ENCODE results near the gene CLSTN1.

The CLSTN1 gene

GRCh38 chr1:9722378-9722749, 101.4 kb downstream of the CLSTN1 start:
- Histone ChIP-seq H3K27ac (no peak overlapping the region), H3K36me3 (ENCODE audit: control insufficient read depth, insufficient read depth, low read length) (no peaks in the 10 kb centered on the region)

DNA sequence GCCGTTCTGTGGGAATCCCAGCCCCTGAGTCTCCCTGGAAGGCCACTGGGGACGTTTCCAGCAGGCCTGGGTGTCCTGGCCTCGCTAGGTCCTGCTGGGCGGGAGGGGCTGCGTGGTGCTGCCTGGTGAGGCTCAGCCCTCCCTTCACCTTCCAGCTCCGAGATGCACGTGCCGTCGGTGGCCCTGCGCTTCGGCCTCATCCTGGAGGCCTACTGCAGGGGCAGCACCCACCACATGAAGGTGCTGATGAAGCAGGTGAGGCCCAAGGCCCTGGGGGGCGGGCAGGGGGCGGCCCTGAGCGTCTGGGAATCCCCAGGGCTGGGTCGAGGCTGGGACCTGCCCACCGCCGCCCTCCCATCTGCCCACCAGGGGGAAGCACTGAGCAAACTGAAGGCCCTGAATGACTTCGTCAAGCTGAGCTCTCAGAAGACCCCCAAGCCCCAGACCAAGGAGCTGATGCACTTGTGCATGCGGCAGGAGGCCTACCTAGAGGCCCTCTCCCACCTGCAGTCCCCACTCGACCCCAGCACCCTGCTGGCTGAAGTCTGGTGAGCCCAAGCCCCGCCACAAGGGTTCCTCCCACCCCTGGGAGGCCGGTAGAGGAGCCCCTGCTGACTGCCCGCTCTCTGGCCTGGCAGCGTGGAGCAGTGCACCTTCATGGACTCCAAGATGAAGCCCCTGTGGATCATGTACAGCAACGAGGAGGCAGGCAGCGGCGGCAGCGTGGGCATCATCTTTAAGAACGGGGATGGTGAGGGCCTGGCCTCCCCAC, 102.0 kb downstream of the CLSTN1 start:
- no peak overlapping the region for H2AFZ ChIP-seq
- no peaks in the 10 kb centered on the region for H3K9me3 ChIP-seq (ENCODE audit: control insufficient read depth, low read length)
- no peak overlapping the region for H3K9ac ChIP-seq
- no peak overlapping the region for H3K4me2 ChIP-seq (ENCODE audit: low read length)
- no peaks in the 10 kb centered on the region for H3K36me3 ChIP-seq (ENCODE audit: control insufficient read depth, insufficient read depth, low read length)
- H3K79me2 ChIP-seq: no peaks in the 10 kb centered on the region
- no peak overlapping the region for H3K27ac ChIP-seq
- H3K27me3 ChIP-seq (ENCODE audit: control insufficient read depth, insufficient read depth, low read length): no peaks in the 10 kb centered on the region
- H3K4me3 ChIP-seq (ENCODE audit: low read depth, low read length): no peak overlapping the region
- H3K4me1 ChIP-seq: no peaks in the 10 kb centered on the region
- TF ChIP-seq, protein P1, sequence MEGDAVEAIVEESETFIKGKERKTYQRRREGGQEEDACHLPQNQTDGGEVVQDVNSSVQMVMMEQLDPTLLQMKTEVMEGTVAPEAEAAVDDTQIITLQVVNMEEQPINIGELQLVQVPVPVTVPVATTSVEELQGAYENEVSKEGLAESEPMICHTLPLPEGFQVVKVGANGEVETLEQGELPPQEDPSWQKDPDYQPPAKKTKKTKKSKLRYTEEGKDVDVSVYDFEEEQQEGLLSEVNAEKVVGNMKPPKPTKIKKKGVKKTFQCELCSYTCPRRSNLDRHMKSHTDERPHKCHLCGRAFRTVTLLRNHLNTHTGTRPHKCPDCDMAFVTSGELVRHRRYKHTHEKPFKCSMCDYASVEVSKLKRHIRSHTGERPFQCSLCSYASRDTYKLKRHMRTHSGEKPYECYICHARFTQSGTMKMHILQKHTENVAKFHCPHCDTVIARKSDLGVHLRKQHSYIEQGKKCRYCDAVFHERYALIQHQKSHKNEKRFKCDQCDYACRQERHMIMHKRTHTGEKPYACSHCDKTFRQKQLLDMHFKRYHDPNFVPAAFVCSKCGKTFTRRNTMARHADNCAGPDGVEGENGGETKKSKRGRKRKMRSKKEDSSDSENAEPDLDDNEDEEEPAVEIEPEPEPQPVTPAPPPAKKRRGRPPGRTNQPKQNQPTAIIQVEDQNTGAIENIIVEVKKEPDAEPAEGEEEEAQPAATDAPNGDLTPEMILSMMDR (IDR thresholded peaks at IDR 0.05): peak; percentile 23

More at GRCh38 chr1:9722378-9722749, 101.4 kb downstream of the CLSTN1 start:
- no peaks in the 10 kb centered on the region for H3K79me2 ChIP-seq
- H3K4me3 ChIP-seq (ENCODE audit: low read depth, low read length): no peak overlapping the region
- TF ChIP-seq, protein P1 (IDR thresholded peaks at IDR 0.05): no peak
- no peak overlapping the region for H3K4me2 ChIP-seq (ENCODE audit: low read length)
- H3K9me3 ChIP-seq (ENCODE audit: control insufficient read depth, low read length): no peaks in the 10 kb centered on the region
- no peaks in the 10 kb centered on the region for H3K4me1 ChIP-seq
- no peak overlapping the region for H2AFZ ChIP-seq
- H3K27me3 ChIP-seq (ENCODE audit: control insufficient read depth, insufficient read depth, low read length): no peaks in the 10 kb centered on the region
- no peak overlapping the region for H3K9ac ChIP-seq

GRCh38 chr1:9720785-9721605, 102.8 kb downstream of the CLSTN1 start:
- no peaks in the 10 kb centered on the region for H3K79me2 ChIP-seq
- TF ChIP-seq, protein P1 (IDR thresholded peaks at IDR 0.05): no peak
- H2AFZ ChIP-seq: no peak overlapping the region
- H3K27me3 ChIP-seq (ENCODE audit: control insufficient read depth, insufficient read depth, low read length): no peaks in the 10 kb centered on the region
- H3K9ac ChIP-seq: no peak overlapping the region
- no peak overlapping the region for H3K27ac ChIP-seq
- H3K4me2 ChIP-seq (ENCODE audit: low read length): no peak overlapping the region
- no peaks in the 10 kb centered on the region for H3K9me3 ChIP-seq (ENCODE audit: control insufficient read depth, low read length)
- no peak overlapping the region for H3K4me3 ChIP-seq (ENCODE audit: low read depth, low read length)
- H3K36me3 ChIP-seq (ENCODE audit: control insufficient read depth, insufficient read depth, low read length): no peaks in the 10 kb centered on the region
- no peaks in the 10 kb centered on the region for H3K4me1 ChIP-seq

GRCh38 chr1:9719978-9720722, 103.6 kb downstream of the CLSTN1 start:
- H3K4me3 ChIP-seq (ENCODE audit: low read depth, low read length): no peak overlapping the region
- no peak overlapping the region for H3K4me2 ChIP-seq (ENCODE audit: low read length)
- no peaks in the 10 kb centered on the region for H3K36me3 ChIP-seq (ENCODE audit: control insufficient read depth, insufficient read depth, low read length)
- H3K27me3 ChIP-seq (ENCODE audit: control insufficient read depth, insufficient read depth, low read length): no peaks in the 10 kb centered on the region
- TF ChIP-seq, protein P1 (IDR thresholded peaks at IDR 0.05): no peak
- no peak overlapping the region for H3K9ac ChIP-seq
- no peaks in the 10 kb centered on the region for H3K79me2 ChIP-seq
- no peaks in the 10 kb centered on the region for H3K9me3 ChIP-seq (ENCODE audit: control insufficient read depth, low read length)
- H3K4me1 ChIP-seq: no peaks in the 10 kb centered on the region
- H2AFZ ChIP-seq: no peak overlapping the region
- no peak overlapping the region for H3K27ac ChIP-seq

All from parathyroid adenoma (tissue), 2 donors.